ENCODE measurements around the gene ENPP1.

The ENPP1 gene

GRCh38 chr6:131789219-131789618 lies 18.6 kb upstream of the ENPP1 start:
- TF ChIP-seq ZNF565 (CRISPR knock-in tag; conservative IDR thresholded peaks at IDR 0.05; ENCODE audit: low read depth): no peak
- TF ChIP-seq POU6F1 (CRISPR knock-in tag; IDR thresholded peaks at IDR 0.05; ENCODE audit: borderline replicate concordance, low read depth): no peak
- TF ChIP-seq ZNF8 (CRISPR knock-in tag; IDR thresholded peaks at IDR 0.05): no peak
- TF ChIP-seq CSDC2 (CRISPR knock-in tag; IDR thresholded peaks at IDR 0.05): no peak
- TF ChIP-seq ZNF70 (CRISPR knock-in tag; IDR thresholded peaks at IDR 0.05): no peak
- no peak for TF ChIP-seq CSRNP3 (CRISPR knock-in tag; IDR thresholded peaks at IDR 0.05)
- TF ChIP-seq ARNTL (CRISPR knock-in tag; IDR thresholded peaks at IDR 0.05; ENCODE audit: borderline replicate concordance, low read depth): no peak
- no peak for TF ChIP-seq ESRRG (CRISPR knock-in tag; IDR thresholded peaks at IDR 0.05)
- ATAC-seq: no peak

DNA sequence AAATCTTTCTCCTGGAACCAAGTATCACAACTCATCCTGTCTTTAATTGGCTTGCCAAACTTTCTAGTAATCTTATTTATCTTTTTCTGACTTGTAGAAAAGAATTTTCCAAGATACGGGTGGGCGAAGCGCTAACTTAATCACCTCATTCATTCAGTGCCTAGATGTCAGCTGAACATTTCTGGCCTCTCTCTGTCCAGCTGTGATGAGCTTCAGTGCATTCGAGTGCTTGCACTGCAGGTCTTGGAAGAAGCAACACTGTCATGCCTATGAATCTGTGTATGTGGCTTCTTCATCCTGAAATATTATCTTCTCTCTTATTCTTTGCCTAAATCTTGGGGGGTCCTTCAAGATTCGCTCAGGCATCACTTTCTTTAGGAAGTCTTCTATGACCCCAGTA lies 16.3 kb upstream of the ENPP1 start:
- no peak for TF ChIP-seq PPARA (CRISPR knock-in tag; IDR thresholded peaks at IDR 0.05; ENCODE audit: borderline replicate concordance)
- no peak for TF ChIP-seq TOX (CRISPR knock-in tag; IDR thresholded peaks at IDR 0.05; ENCODE audit: borderline replicate concordance)
- TF ChIP-seq GLIS3 (CRISPR knock-in tag; IDR thresholded peaks at IDR 0.05): no peak
- no peak for TF ChIP-seq ZNF565 (CRISPR knock-in tag; conservative IDR thresholded peaks at IDR 0.05; ENCODE audit: low read depth)
- TF ChIP-seq ESRRG (CRISPR knock-in tag; IDR thresholded peaks at IDR 0.05): no peak
- TF ChIP-seq, protein P1, sequence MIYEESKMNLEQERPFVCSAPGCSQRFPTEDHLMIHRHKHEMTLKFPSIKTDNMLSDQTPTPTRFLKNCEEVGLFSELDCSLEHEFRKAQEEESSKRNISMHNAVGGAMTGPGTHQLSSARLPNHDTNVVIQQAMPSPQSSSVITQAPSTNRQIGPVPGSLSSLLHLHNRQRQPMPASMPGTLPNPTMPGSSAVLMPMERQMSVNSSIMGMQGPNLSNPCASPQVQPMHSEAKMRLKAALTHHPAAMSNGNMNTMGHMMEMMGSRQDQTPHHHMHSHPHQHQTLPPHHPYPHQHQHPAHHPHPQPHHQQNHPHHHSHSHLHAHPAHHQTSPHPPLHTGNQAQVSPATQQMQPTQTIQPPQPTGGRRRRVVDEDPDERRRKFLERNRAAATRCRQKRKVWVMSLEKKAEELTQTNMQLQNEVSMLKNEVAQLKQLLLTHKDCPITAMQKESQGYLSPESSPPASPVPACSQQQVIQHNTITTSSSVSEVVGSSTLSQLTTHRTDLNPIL (CRISPR knock-in tag; IDR thresholded peaks at IDR 0.05; ENCODE audit: low read depth): no peak
- TF ChIP-seq RARB (CRISPR knock-in tag; IDR thresholded peaks at IDR 0.05): no peak
- no peak for TF ChIP-seq CSDC2 (CRISPR knock-in tag; IDR thresholded peaks at IDR 0.05)
- no peak for TF ChIP-seq CSRNP3 (CRISPR knock-in tag; IDR thresholded peaks at IDR 0.05)
- TF ChIP-seq OSR1 (CRISPR knock-in tag; IDR thresholded peaks at IDR 0.05): no peak
- no peak for TF ChIP-seq ISL1 (CRISPR knock-in tag; IDR thresholded peaks at IDR 0.05)
- TF ChIP-seq, protein P2, sequence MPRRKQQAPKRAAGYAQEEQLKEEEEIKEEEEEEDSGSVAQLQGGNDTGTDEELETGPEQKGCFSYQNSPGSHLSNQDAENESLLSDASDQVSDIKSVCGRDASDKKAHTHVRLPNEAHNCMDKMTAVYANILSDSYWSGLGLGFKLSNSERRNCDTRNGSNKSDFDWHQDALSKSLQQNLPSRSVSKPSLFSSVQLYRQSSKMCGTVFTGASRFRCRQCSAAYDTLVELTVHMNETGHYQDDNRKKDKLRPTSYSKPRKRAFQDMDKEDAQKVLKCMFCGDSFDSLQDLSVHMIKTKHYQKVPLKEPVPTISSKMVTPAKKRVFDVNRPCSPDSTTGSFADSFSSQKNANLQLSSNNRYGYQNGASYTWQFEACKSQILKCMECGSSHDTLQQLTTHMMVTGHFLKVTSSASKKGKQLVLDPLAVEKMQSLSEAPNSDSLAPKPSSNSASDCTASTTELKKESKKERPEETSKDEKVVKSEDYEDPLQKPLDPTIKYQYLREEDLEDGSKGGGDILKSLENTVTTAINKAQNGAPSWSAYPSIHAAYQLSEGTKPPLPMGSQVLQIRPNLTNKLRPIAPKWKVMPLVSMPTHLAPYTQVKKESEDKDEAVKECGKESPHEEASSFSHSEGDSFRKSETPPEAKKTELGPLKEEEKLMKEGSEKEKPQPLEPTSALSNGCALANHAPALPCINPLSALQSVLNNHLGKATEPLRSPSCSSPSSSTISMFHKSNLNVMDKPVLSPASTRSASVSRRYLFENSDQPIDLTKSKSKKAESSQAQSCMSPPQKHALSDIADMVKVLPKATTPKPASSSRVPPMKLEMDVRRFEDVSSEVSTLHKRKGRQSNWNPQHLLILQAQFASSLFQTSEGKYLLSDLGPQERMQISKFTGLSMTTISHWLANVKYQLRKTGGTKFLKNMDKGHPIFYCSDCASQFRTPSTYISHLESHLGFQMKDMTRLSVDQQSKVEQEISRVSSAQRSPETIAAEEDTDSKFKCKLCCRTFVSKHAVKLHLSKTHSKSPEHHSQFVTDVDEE (CRISPR knock-in tag; IDR thresholded peaks at IDR 0.05): no peak
- no peak for TF ChIP-seq ZNF8 (CRISPR knock-in tag; IDR thresholded peaks at IDR 0.05)
- TF ChIP-seq ZFP30 (CRISPR knock-in tag; IDR thresholded peaks at IDR 0.05): no peak
- no peak for TF ChIP-seq BACH2 (CRISPR knock-in tag; IDR thresholded peaks at IDR 0.05; ENCODE audit: borderline replicate concordance)
- no peak for TF ChIP-seq ZNF70 (CRISPR knock-in tag; IDR thresholded peaks at IDR 0.05)
- no peak for TF ChIP-seq ARNTL (CRISPR knock-in tag; IDR thresholded peaks at IDR 0.05; ENCODE audit: borderline replicate concordance, low read depth)
- no peak for TF ChIP-seq POU6F1 (CRISPR knock-in tag; IDR thresholded peaks at IDR 0.05; ENCODE audit: borderline replicate concordance, low read depth)
- TF ChIP-seq ZFP3 (CRISPR knock-in tag; IDR thresholded peaks at IDR 0.05): no peak
- ATAC-seq: no peak

- no peak for ATAC-seq
- TF ChIP-seq ZNF8 (CRISPR knock-in tag; IDR thresholded peaks at IDR 0.05) (no peak), POU6F1 (CRISPR knock-in tag; IDR thresholded peaks at IDR 0.05; ENCODE audit: borderline replicate concordance, low read depth) (no peak)
- TF ChIP-seq, protein P1 (CRISPR knock-in tag; IDR thresholded peaks at IDR 0.05; ENCODE audit: low read depth): no peak
These were observed 15.7 kb upstream of the ENPP1 start for GRCh38 chr6:131792091-131792496.

Measured in SK-N-SH treated with all-trans-retinoic acid at 6 μM for 48 hours (cell line).